Neuronal stem cell (in vitro differentiated cells): ENCODE data around the gene CADM2.

Experiments
- DNase-seq: peaks from one replicate; pipeline ENCODE4 v3.0.0-alpha.2; 2013; ENCODE audit warnings: low spot score
- H2AFZ ChIP-seq: one replicate; pipeline ENCODE4 v1.6.1; 2013; ENCODE audit warnings: mild to moderate bottlenecking, low read length, inconsistent platforms
- H2AK5ac ChIP-seq: 2 replicates; pipeline ENCODE4 v1.6.1; 2013; ENCODE audit warnings: low read depth, mild to moderate bottlenecking, inconsistent platforms, low read length, moderate library complexity, mixed read lengths
- H2BK120ac ChIP-seq: 2 replicates; pipeline ENCODE4 v1.6.1; 2013; ENCODE audit warnings: low read depth, mild to moderate bottlenecking, inconsistent platforms, low read length, moderate library complexity, mixed read lengths
- H2BK12ac ChIP-seq: one replicate; pipeline ENCODE4 v1.6.1; 2013; ENCODE audit warnings: low read length, inconsistent platforms
- H2BK15ac ChIP-seq: 2 replicates; pipeline ENCODE4 v1.6.1; 2013; ENCODE audit warnings: mild to moderate bottlenecking, low read length, inconsistent platforms, mixed read lengths
- H2BK5ac ChIP-seq: one replicate; pipeline ENCODE4 v1.6.1; 2013; ENCODE audit warnings: inconsistent platforms, mild to moderate bottlenecking, low read length, moderate library complexity
- H3K14ac ChIP-seq: one replicate; pipeline ENCODE4 v1.6.1; 2013; ENCODE audit warnings: low read length, inconsistent platforms
- H3K18ac ChIP-seq: 2 replicates; pipeline ENCODE4 v1.6.1; 2013; ENCODE audit warnings: low read length, inconsistent platforms
- H3K23ac ChIP-seq: 2 replicates; pipeline ENCODE4 v1.6.1; 2013; ENCODE audit warnings: low read depth, mild to moderate bottlenecking, mixed read lengths, low read length, inconsistent platforms; ENCODE audit not compliant: poor library complexity
- H3K27ac ChIP-seq: replicated peaks from 3 replicates; pipeline ENCODE4 v1.5.1; 2013; ENCODE audit warnings: low read length, inconsistent platforms
- H3K27me3 ChIP-seq, 3 experiments: 2 replicates each; pipeline ENCODE4 v1.6.1; 2013; ENCODE audit warnings: low read length in 3 of 3, mild to moderate bottlenecking in 2 of 3, inconsistent platforms in 1 of 3, low read depth in 1 of 3, mixed read lengths in 1 of 3, moderate library complexity in 1 of 3; ENCODE audit not compliant: control insufficient read depth in 3 of 3, insufficient read depth in 3 of 3
- H3K36me3 ChIP-seq, 2 donors: replicated peaks in 1 of 2; 2 replicates each; pipeline ENCODE4 v1.6.1; 2013; ENCODE audit warnings: low read length in 2 of 2; ENCODE audit not compliant: control insufficient read depth in 2 of 2, insufficient read depth in 2 of 2
- H3K4ac ChIP-seq: 2 replicates; pipeline ENCODE4 v1.6.1; 2013; ENCODE audit warnings: inconsistent platforms, mild to moderate bottlenecking, low read length, moderate library complexity
- H3K4me1 ChIP-seq, 2 donors: 1 replicate in 1 of 2; 2 replicates in 1 of 2; pipeline ENCODE4 v1.6.1; 2013; ENCODE audit warnings: low read length in 2 of 2, low read depth in 1 of 2; ENCODE audit not compliant: control insufficient read depth in 2 of 2, insufficient read depth in 1 of 2
- H3K4me2 ChIP-seq: one replicate; pipeline ENCODE4 v1.6.1; 2013; ENCODE audit warnings: mild to moderate bottlenecking, low read length, inconsistent platforms; ENCODE audit not compliant: insufficient read depth, poor library complexity, severe bottlenecking
- H3K4me3 ChIP-seq, 2 donors: 2 replicates each; pipeline ENCODE4 v1.5.1; 2013; ENCODE audit warnings: low read length in 2 of 2, mild to moderate bottlenecking in 2 of 2, inconsistent platforms in 1 of 2, moderate library complexity in 1 of 2
- H3K79me1 ChIP-seq: one replicate; pipeline ENCODE4 v1.6.1; 2013; ENCODE audit warnings: low read depth, mild to moderate bottlenecking, inconsistent platforms, low read length, moderate library complexity
- H3K9ac ChIP-seq: one replicate; pipeline ENCODE4 v1.6.1; 2013; ENCODE audit warnings: mild to moderate bottlenecking, low read depth, low read length, inconsistent platforms; ENCODE audit not compliant: poor library complexity
- H3K9me3 ChIP-seq, 2 donors: replicated peaks in 1 of 2; 2 replicates each; pipeline versions ENCODE3 to v1.6.1; 2013; ENCODE audit warnings: low read length in 2 of 2, mild to moderate bottlenecking in 2 of 2, inconsistent platforms in 1 of 2, low read depth in 1 of 2, mixed read lengths in 1 of 2, moderate library complexity in 1 of 2; ENCODE audit not compliant: control insufficient read depth in 2 of 2, insufficient read depth in 1 of 2
- H4K8ac ChIP-seq: one replicate; pipeline ENCODE4 v1.6.1; 2013; ENCODE audit warnings: low read depth, mild to moderate bottlenecking, inconsistent platforms, low read length, moderate library complexity
- H4K91ac ChIP-seq: one replicate; pipeline ENCODE4 v1.6.1; 2013; ENCODE audit warnings: low read length, low read depth, mild to moderate bottlenecking, inconsistent platforms; ENCODE audit not compliant: poor library complexity
- WGBS, 2 donors: extraction: QIAGEN DNeasy Blood & Tissue Kit; methylation state at CpG; one replicate each; pipeline ENCODE4 v1.1.7; 2013; ENCODE audit warnings: missing lambda C conversion rate in 2 of 2, mixed read lengths in 1 of 2; ENCODE audit not compliant: insufficient read length in 2 of 2, insufficient replicate concordance in 1 of 2; ENCODE audit errors: extremely low coverage in 2 of 2; 5-methylcytosine and 5-hydroxymethylcytosine counted together

CADM2 gene

DNA sequence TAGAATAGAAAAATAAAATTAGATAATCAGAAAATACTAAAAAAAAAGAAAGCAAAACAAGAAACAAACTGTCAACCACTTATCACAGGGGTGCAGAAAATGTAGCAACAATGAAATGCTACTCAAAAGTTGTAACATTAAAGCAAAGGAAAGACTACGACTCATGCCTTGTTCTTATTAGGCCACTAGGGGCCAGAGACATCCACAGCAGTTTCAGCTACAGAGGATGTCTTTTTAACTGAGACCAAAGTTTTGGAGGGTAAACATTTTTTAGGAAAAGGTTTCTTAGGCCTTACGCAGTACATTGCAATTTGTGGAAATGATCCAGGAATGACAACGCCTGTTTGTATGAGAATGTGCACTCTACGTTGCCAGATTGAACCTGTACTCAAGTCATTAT, 15.4 kb upstream of the CADM2 start:
- H4K91ac ChIP-seq = no peak overlapping the region
- no peak overlapping the region for H3K4ac ChIP-seq
- DNase-seq = no peak
- no peak overlapping the region for H2AK5ac ChIP-seq
- H3K36me3 ChIP-seq = no peaks in the 10 kb centered on the region
- H3K27me3 ChIP-seq = no peaks in the 10 kb centered on the region
- H3K9ac ChIP-seq = no peak overlapping the region
- no peaks in the 10 kb centered on the region for H3K9me3 ChIP-seq
- no peaks in the 10 kb centered on the region for H3K79me1 ChIP-seq
- H2BK5ac ChIP-seq = no peak overlapping the region
- H3K23ac ChIP-seq = no peak overlapping the region
- H2BK120ac ChIP-seq = no peak overlapping the region
- H3K4me3 ChIP-seq = no peak overlapping the region
- H2BK12ac ChIP-seq = no peak overlapping the region
- WGBS, 2 donors = no CpG with 5 or more reads among the region's 4 CpGs
- H4K8ac ChIP-seq = no peak overlapping the region
- no peak overlapping the region for H3K4me2 ChIP-seq
- H3K14ac ChIP-seq = no peak overlapping the region
- no peak overlapping the region for H2BK15ac ChIP-seq
- no peak overlapping the region for H2AFZ ChIP-seq
- H3K18ac ChIP-seq = no peak overlapping the region
- no peaks in the 10 kb centered on the region for H3K4me1 ChIP-seq
- H3K27ac ChIP-seq = no peak overlapping the region

GRCh38 chr3:84946240-84946639, 12.5 kb upstream of the CADM2 start:
- DNase-seq = no peak
- no peak overlapping the region for H3K27ac ChIP-seq

GRCh38 chr3:84959470-84960271, 882 bp downstream of the CADM2 start:
- Histone ChIP-seq H4K91ac (no peak overlapping the region), H3K4ac (no peak overlapping the region), H3K4me3 (peak overlapping the region; percentile 94 to 98), H3K79me1 (no peaks in the 10 kb centered on the region), H3K23ac (peak overlapping the region; percentile 93), H2BK120ac (peak overlapping the region; percentile 47), H2BK15ac (peak overlapping the region; percentile 69), H2BK12ac (no peak overlapping the region), H3K9ac (peak overlapping the region; percentile 2), H3K27ac (peak overlapping the region; percentile 86), H3K27me3 (no peaks in the 10 kb centered on the region), H3K36me3 (no peaks in the 10 kb centered on the region), H3K4me2 (peak overlapping the region; percentile 88), H2AFZ (peak overlapping the region; percentile 99), H3K18ac (peak overlapping the region; percentile 97), H2AK5ac (no peak overlapping the region), H4K8ac (no peak overlapping the region), H2BK5ac (peak overlapping the region; percentile 75), H3K14ac (peak overlapping the region; percentile 71), H3K4me1 (peaks cover 6 to 12% of the 10 kb centered on the region in 2 donors), H3K9me3 (peaks cover 0 to 2% of the 10 kb centered on the region in 2 donors)
- whole genome bisulfite sequencing, 2 donors = no CpG with 5 or more reads among the region's 40 CpGs
- peak; percentile 44 for DNase-seq

More at GRCh38 chr3:84946240-84946639, 12.5 kb upstream of the CADM2 start:
- H3K4me3 ChIP-seq = no peak overlapping the region
- no peak overlapping the region for H2BK120ac ChIP-seq
- no peaks in the 10 kb centered on the region for H3K9me3 ChIP-seq
- H3K79me1 ChIP-seq = no peaks in the 10 kb centered on the region
- H3K4me2 ChIP-seq = no peak overlapping the region
- no peak overlapping the region for H4K91ac ChIP-seq
- no peak overlapping the region for H2BK5ac ChIP-seq
- no peak overlapping the region for H2AK5ac ChIP-seq
- H3K18ac ChIP-seq = no peak overlapping the region
- H4K8ac ChIP-seq = no peak overlapping the region
- H3K4ac ChIP-seq = no peak overlapping the region
- no CpG with 5 or more reads among the region's 1 CpG for WGBS, 2 donors
- H2AFZ ChIP-seq = no peak overlapping the region
- H2BK15ac ChIP-seq = no peak overlapping the region
- no peak overlapping the region for H3K9ac ChIP-seq
- H3K4me1 ChIP-seq = no peaks in the 10 kb centered on the region
- H3K36me3 ChIP-seq = no peaks in the 10 kb centered on the region
- no peaks in the 10 kb centered on the region for H3K27me3 ChIP-seq
- no peak overlapping the region for H2BK12ac ChIP-seq
- H3K14ac ChIP-seq = no peak overlapping the region
- H3K23ac ChIP-seq = no peak overlapping the region

DNA sequence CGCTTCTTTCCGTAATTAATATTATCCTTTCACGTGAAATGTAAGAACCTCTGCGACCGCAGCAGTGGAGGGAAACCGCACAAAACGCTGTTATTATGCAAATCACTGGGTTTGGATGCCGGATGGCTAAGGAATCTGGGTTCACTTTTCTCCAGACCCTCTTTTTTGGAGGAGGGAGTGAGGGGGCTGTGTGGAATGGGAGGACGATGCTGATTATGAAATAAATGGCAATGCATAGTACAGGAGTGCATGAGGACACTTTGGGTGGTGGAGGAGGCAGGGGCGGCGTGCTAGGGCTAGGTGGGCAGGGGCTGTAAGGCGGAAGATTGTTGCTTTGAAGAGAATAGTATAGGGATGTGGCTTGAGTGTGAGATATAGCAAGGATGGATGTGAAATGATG, 1.8 kb downstream of the CADM2 start:
- no peak for DNase-seq
- peak overlapping the region; percentile 12 for H3K9ac ChIP-seq
- H3K27ac ChIP-seq = no peak overlapping the region
- H2BK5ac ChIP-seq = no peak overlapping the region
- no peaks in the 10 kb centered on the region for H3K36me3 ChIP-seq
- no peak overlapping the region for H2BK12ac ChIP-seq
- no peak overlapping the region for H2AK5ac ChIP-seq
- no peak overlapping the region for H3K18ac ChIP-seq
- H3K4ac ChIP-seq = no peak overlapping the region
- H4K91ac ChIP-seq = no peak overlapping the region
- peak overlapping the region; percentile 84 for H3K4me2 ChIP-seq
- H3K4me3 ChIP-seq = peak overlapping the region; percentile 77 to 94
- H3K9me3 ChIP-seq = peaks cover 0 to 2% of the 10 kb centered on the region in 2 donors
- H4K8ac ChIP-seq = no peak overlapping the region
- H3K14ac ChIP-seq = no peak overlapping the region
- H3K27me3 ChIP-seq = no peaks in the 10 kb centered on the region
- H3K4me1 ChIP-seq = peaks cover 6 to 18% of the 10 kb centered on the region in 2 donors
- no peak overlapping the region for H3K23ac ChIP-seq
- no CpG with 5 or more reads among the region's 12 CpGs for WGBS, 2 donors
- H2BK120ac ChIP-seq = no peak overlapping the region
- no peaks in the 10 kb centered on the region for H3K79me1 ChIP-seq
- peak overlapping the region; percentile 75 for H2AFZ ChIP-seq
- no peak overlapping the region for H2BK15ac ChIP-seq
